Neural cell (in vitro differentiated cells): Measurements from ENCODE around the gene GUF1. TPM values are rescaled to one million over a fixed set of nuclear protein-coding genes. Genes with fewer than 3 reads are reported as not detected.
A peak's percentile ranks its signal among the peaks of the same experiment; 100 is the strongest.

Source experiments
- H2AFZ ChIP-seq: fragments of 200-600, 300-800 bp; sonication (generic), shearing (Covaris generic); 2 replicates; pipeline ENCODE4 v1.6.0; 2014; ENCODE audit warnings: low read depth, mild to moderate bottlenecking, antibody characterized with exemption, low read length, moderate library complexity
- H3F3A ChIP-seq: fragments of 200-600 bp; shearing (Covaris generic); 2 replicates; pipeline ENCODE4 v1.6.1; 2016; ENCODE audit warnings: mild to moderate bottlenecking, moderate library complexity, mixed read lengths, antibody characterized with exemption, low read length; ENCODE audit not compliant: insufficient read depth, poor library complexity, severe bottlenecking
- H3K27ac ChIP-seq: fragments of 200-600, 300-800 bp; sonication (generic), shearing (Covaris generic); 2 replicates; pipeline ENCODE4 v1.5.1; 2014; ENCODE audit warnings: mild to moderate bottlenecking, low read length, moderate library complexity
- H3K27me3 ChIP-seq: fragments of 300-800, 200-600 bp; sonication (generic), shearing (Covaris generic); 2 replicates; pipeline ENCODE4 v1.6.0; 2014; ENCODE audit warnings: mild to moderate bottlenecking, low read depth, low read length, moderate library complexity; ENCODE audit not compliant: insufficient read depth
- H3K36me3 ChIP-seq: fragments of 300-800, 200-600 bp; sonication (generic), shearing (Covaris generic); 2 replicates; pipeline ENCODE4 v1.5.1; 2014; ENCODE audit warnings: mild to moderate bottlenecking, antibody characterized with exemption, low read length, moderate library complexity; ENCODE audit not compliant: insufficient read depth
- H3K4me2 ChIP-seq: fragments of 300-800, 200-600 bp; sonication (generic), shearing (Covaris generic); 2 replicates; pipeline ENCODE4 v1.6.0; 2014; ENCODE audit warnings: mild to moderate bottlenecking, low read length
- H3K4me3 ChIP-seq: fragments of 300-800, 200-600 bp; sonication (generic), shearing (Covaris generic); 2 replicates; pipeline ENCODE4 v1.5.1; 2014; ENCODE audit warnings: mild to moderate bottlenecking, low read length, moderate library complexity
- H3K79me2 ChIP-seq: fragments of 200-600 bp; shearing (Covaris generic); replicated peaks from 2 replicates; pipeline ENCODE4 v1.6.0; 2014; ENCODE audit warnings: mild to moderate bottlenecking, low read length, moderate library complexity; ENCODE audit not compliant: insufficient read depth
- H3K9ac ChIP-seq: fragments of 300-800, 200-600 bp; sonication (generic), shearing (Covaris generic); 2 replicates; pipeline ENCODE4 v1.6.1; 2016; ENCODE audit warnings: mild to moderate bottlenecking, low read length, mixed read lengths
- H3K9me2 ChIP-seq: fragments of 200-600 bp; shearing (Covaris generic); 2 replicates; pipeline ENCODE4 v1.6.1; 2016; ENCODE audit warnings: mild to moderate bottlenecking, low read length, mixed read lengths; ENCODE audit not compliant: insufficient read depth
- H3K9me3 ChIP-seq: fragments of 200-600, 300-800 bp; sonication (generic), shearing (Covaris generic); 2 replicates; pipeline ENCODE4 v1.6.1; 2016; ENCODE audit warnings: mild to moderate bottlenecking, mixed run types, low read length, moderate library complexity, mixed read lengths
- H4K20me1 ChIP-seq: fragments of 200-600 bp; shearing (Covaris generic); 2 replicates; pipeline ENCODE4 v1.6.1; 2016; ENCODE audit warnings: mild to moderate bottlenecking, mixed run types; ENCODE audit not compliant: insufficient read depth
- EP300 ChIP-seq: fragments of 450-650 bp; conservative IDR thresholded peaks from 2 replicates; pipeline ENCODE4 v1.6.1; 2014; ENCODE audit warnings: antibody characterized with exemption, mild to moderate bottlenecking, moderate library complexity; ENCODE audit not compliant: poor library complexity, severe bottlenecking
- EZH2 ChIP-seq: fragments of 200-600, 300-800 bp; shearing (Covaris generic), sonication (generic); IDR thresholded peaks from 2 replicates; pipeline ENCODE4 v1.6.1; 2014; ENCODE audit warnings: antibody characterized with exemption, low read length, borderline replicate concordance, mild to moderate bottlenecking; ENCODE audit not compliant: insufficient read depth, poor library complexity, severe bottlenecking
- MXI1 ChIP-seq: fragments of 450-650 bp; conservative IDR thresholded peaks from 2 replicates; pipeline ENCODE4 v1.6.1; 2014; ENCODE audit warnings: antibody characterized with exemption, mild to moderate bottlenecking; ENCODE audit not compliant: poor library complexity, severe bottlenecking
- POLR2AphosphoS5 ChIP-seq: IDR thresholded peaks from 2 replicates; pipeline ENCODE4 v1.6.1; 2012
- RAD21 ChIP-seq: fragments of 450-650 bp; conservative IDR thresholded peaks from 2 replicates; pipeline ENCODE4 v1.6.1; 2014; ENCODE audit warnings: antibody characterized with exemption, mild to moderate bottlenecking, moderate library complexity
- SMC3 ChIP-seq: fragments of 450-650 bp; conservative IDR thresholded peaks from 2 replicates; pipeline ENCODE4 v1.6.1; 2014; ENCODE audit warnings: antibody characterized with exemption, mild to moderate bottlenecking, moderate library complexity; ENCODE audit not compliant: poor library complexity
- TAF1 ChIP-seq: IDR thresholded peaks from 2 replicates; pipeline ENCODE4 v1.6.1; 2012; ENCODE audit warnings: low read depth
- polyA plus RNA-seq: library from polyadenylated mRNA; depleted of rRNA; stranded (reverse); fragments of >200 nt; gene quantifications from 2 replicates; pipeline ENCODE4 v1.2.3, GENCODE V29; 2014
- TF ChIP-seq, protein P1 (sequence below): fragments of 450-650 bp; IDR thresholded peaks from 2 replicates; pipeline ENCODE4 v1.5.1; 2014; ENCODE audit warnings: antibody characterized with exemption, mild to moderate bottlenecking, moderate library complexity; ENCODE audit not compliant: poor library complexity, severe bottlenecking
- TF ChIP-seq, protein P2 (sequence below): IDR thresholded peaks from 2 replicates; pipeline ENCODE4 v1.6.1; 2012; ENCODE audit warnings: borderline replicate concordance

GUF1 gene
- polyA plus RNA-seq, 1 donor from 2014 or later, result 15.5 TPM

DNA sequence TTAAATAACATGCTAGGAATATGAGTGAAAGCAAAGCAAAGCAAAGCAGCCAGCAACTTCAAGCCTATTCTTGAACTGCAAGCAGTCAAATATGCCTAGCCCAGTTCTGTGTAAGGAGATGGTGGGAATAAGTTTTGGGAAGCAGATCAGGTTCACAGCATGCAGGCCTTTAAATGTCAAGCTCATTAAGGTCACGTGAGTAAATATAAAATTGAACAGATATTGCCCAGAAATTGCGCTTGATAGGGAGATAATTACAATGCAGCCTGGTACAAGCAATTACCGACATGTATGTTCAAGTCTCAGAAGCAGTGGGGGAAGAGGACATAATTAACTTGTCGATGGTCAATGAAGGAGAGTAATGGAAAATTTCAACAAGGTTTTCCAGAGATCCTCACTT lies 42.2 kb downstream of the GUF1 start:
- Histone ChIP-seq H3K9me2 (no peaks in the 10 kb centered on the region), H3F3A (no peaks in the 10 kb centered on the region), H3K27me3 (no peaks in the 10 kb centered on the region), H3K79me2 (peaks cover 46% of the 10 kb centered on the region), H3K9me3 (no peaks in the 10 kb centered on the region), H3K4me2 (no peak overlapping the region), H2AFZ (no peak overlapping the region), H3K4me3 (no peak overlapping the region), H3K9ac (no peak overlapping the region), H3K36me3 (no peaks in the 10 kb centered on the region), H4K20me1 (no peaks in the 10 kb centered on the region), H3K27ac (no peak overlapping the region)
- TF ChIP-seq MXI1, result no peak
- no peak for TF ChIP-seq POLR2AphosphoS5
- no peak for TF ChIP-seq EP300
- no peak for TF ChIP-seq TAF1
- TF ChIP-seq SMC3, result no peak
- TF ChIP-seq RAD21, result no peak

GRCh38 chr4:44722001-44722400 lies 43.8 kb downstream of the GUF1 start:
- Histone ChIP-seq H3K4me3 (no peak overlapping the region), H3K36me3 (no peaks in the 10 kb centered on the region), H3F3A (no peaks in the 10 kb centered on the region), H3K79me2 (peaks cover 53% of the 10 kb centered on the region), H3K9ac (no peak overlapping the region), H3K9me3 (no peaks in the 10 kb centered on the region), H3K27me3 (no peaks in the 10 kb centered on the region), H4K20me1 (no peaks in the 10 kb centered on the region), H3K4me2 (no peak overlapping the region), H3K27ac (no peak overlapping the region), H3K9me2 (no peaks in the 10 kb centered on the region), H2AFZ (no peak overlapping the region)
- TF ChIP-seq EP300 (no peak), SMC3 (no peak), TAF1 (no peak), POLR2AphosphoS5 (no peak), EZH2 (no peak)
- TF ChIP-seq, protein P1, sequence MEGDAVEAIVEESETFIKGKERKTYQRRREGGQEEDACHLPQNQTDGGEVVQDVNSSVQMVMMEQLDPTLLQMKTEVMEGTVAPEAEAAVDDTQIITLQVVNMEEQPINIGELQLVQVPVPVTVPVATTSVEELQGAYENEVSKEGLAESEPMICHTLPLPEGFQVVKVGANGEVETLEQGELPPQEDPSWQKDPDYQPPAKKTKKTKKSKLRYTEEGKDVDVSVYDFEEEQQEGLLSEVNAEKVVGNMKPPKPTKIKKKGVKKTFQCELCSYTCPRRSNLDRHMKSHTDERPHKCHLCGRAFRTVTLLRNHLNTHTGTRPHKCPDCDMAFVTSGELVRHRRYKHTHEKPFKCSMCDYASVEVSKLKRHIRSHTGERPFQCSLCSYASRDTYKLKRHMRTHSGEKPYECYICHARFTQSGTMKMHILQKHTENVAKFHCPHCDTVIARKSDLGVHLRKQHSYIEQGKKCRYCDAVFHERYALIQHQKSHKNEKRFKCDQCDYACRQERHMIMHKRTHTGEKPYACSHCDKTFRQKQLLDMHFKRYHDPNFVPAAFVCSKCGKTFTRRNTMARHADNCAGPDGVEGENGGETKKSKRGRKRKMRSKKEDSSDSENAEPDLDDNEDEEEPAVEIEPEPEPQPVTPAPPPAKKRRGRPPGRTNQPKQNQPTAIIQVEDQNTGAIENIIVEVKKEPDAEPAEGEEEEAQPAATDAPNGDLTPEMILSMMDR, result no peak

DNA sequence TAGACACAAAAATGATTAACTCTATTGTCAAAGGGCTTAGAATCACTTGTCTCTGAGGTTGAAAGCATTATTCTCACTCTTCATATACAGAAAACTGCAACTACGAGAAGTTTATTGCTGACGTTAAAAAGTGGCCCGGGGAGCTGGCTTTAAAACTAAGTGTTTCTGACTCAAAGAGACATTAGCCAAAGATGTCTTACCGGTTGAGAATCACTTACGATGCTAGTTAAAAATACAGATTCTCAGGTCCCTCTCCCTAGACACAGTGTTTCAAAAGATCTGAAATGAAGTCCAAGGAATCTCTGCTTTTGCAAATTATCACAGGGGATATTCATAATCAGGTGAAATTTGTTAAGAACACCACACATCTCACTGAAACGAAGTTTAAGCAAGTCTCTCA lies 46.9 kb downstream of the GUF1 start:
- H3K9me3 ChIP-seq, result no peaks in the 10 kb centered on the region
- H3K79me2 ChIP-seq, result peaks cover 39% of the 10 kb centered on the region
- peak overlapping the region; percentile 76 for H3K4me2 ChIP-seq
- no peaks in the 10 kb centered on the region for H3K9me2 ChIP-seq
- no peaks in the 10 kb centered on the region for H3F3A ChIP-seq
- H3K27me3 ChIP-seq, result no peaks in the 10 kb centered on the region
- H3K36me3 ChIP-seq, result no peaks in the 10 kb centered on the region
- peak overlapping the region; percentile 85 for H3K4me3 ChIP-seq
- H2AFZ ChIP-seq, result no peak overlapping the region
- peak overlapping the region; percentile 79 for H3K9ac ChIP-seq
- H4K20me1 ChIP-seq, result no peaks in the 10 kb centered on the region
- TF ChIP-seq EP300, result no peak
- TF ChIP-seq POLR2AphosphoS5, result no peak
- TF ChIP-seq, protein P2, sequence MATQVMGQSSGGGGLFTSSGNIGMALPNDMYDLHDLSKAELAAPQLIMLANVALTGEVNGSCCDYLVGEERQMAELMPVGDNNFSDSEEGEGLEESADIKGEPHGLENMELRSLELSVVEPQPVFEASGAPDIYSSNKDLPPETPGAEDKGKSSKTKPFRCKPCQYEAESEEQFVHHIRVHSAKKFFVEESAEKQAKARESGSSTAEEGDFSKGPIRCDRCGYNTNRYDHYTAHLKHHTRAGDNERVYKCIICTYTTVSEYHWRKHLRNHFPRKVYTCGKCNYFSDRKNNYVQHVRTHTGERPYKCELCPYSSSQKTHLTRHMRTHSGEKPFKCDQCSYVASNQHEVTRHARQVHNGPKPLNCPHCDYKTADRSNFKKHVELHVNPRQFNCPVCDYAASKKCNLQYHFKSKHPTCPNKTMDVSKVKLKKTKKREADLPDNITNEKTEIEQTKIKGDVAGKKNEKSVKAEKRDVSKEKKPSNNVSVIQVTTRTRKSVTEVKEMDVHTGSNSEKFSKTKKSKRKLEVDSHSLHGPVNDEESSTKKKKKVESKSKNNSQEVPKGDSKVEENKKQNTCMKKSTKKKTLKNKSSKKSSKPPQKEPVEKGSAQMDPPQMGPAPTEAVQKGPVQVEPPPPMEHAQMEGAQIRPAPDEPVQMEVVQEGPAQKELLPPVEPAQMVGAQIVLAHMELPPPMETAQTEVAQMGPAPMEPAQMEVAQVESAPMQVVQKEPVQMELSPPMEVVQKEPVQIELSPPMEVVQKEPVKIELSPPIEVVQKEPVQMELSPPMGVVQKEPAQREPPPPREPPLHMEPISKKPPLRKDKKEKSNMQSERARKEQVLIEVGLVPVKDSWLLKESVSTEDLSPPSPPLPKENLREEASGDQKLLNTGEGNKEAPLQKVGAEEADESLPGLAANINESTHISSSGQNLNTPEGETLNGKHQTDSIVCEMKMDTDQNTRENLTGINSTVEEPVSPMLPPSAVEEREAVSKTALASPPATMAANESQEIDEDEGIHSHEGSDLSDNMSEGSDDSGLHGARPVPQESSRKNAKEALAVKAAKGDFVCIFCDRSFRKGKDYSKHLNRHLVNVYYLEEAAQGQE, result no peak
- no peak for TF ChIP-seq RAD21
- TF ChIP-seq TAF1, result no peak
- H3K27ac ChIP-seq, result no peak overlapping the region
